Esophagus muscularis mucosa (tissue), 3 donors: Measurements from ENCODE around the gene TNFRSF1B.

Experiments used
- CTCF ChIP-seq, 3 experiments: fragments of 200-600 bp in 2 of 3; fragments of 450-650 bp in 1 of 3; sonication (generic) in 2 of 3; IDR thresholded peaks; one replicate each; pipeline ENCODE4 v1.5.1; 2017 to 2019; ENCODE audit warnings: antibody characterized with exemption in 3 of 3, mild to moderate bottlenecking in 2 of 3, moderate library complexity in 1 of 3
- POLR2A ChIP-seq: fragments of 450-650 bp; IDR thresholded peaks from one replicate; pipeline ENCODE4 v1.6.1; 2017; ENCODE audit warnings: antibody characterized with exemption, moderate library complexity, mild to moderate bottlenecking, low read depth
- POLR2AphosphoS5 ChIP-seq, 2 donors: sonication (generic); formaldehyde crosslinking; IDR thresholded peaks; one replicate each; pipeline ENCODE4 v1.6.1; 2017; ENCODE audit warnings: antibody characterized with exemption in 2 of 2

GRCh38 chr1:12245116-12245515 is 78.3 kb downstream of the TNFRSF1B start:
- TF ChIP-seq CTCF (IDR thresholded peaks at IDR 0.05) (no peak), POLR2A (no peak), POLR2AphosphoS5 (IDR thresholded peaks at IDR 0.05) (no peak)
